ENCODE data around the gene GOLGA6L7. TPM values are rescaled to one million over a fixed set of nuclear protein-coding genes. Genes with fewer than 3 reads are reported as not detected.
"Not testable (repeated sequence)": the region's sequence is repeated elsewhere in the genome, so short reads cannot be mapped to it uniquely, and the experiment has no call there.

Gene GOLGA6L7
- total RNA-seq, 1 donor from 2014 or later = not detected

DNA sequence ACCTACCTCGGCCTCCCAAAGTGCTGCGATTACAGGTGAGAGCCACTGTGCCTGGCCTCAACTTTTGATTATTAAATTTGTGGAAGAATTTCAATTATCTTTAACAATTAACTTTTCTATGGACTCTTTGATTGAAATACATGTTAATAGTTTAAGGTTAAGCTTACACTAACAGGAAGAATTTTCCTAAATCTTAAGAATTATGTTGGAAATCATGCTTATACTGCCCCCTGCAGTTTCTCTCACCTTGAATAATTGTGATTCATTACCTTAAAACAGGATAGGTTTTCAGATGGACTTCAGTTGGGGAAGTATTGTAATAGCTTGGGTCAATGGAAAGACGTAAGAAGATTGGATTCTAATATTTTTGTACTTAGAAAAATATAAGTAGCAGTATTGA, 54.2 kb downstream of the GOLGA6L7 start:
- H3K36me3 Mint-ChIP-seq (ENCODE audit: low read depth, unreplicated experiment); H3K4me1 ChIP-seq (ENCODE audit: insufficient read depth, low read length); H3K9me3 ChIP-seq (ENCODE audit: insufficient read depth, low read depth, low read length); H3K4me2 ChIP-seq (ENCODE audit: low read length); H3K4me3 ChIP-seq (ENCODE audit: insufficient read depth, low read depth, low read length); H3K4me1 Mint-ChIP-seq (ENCODE audit: low read depth, unreplicated experiment); H4K20me1 ChIP-seq (ENCODE audit: insufficient read depth, low read length); H3K27ac Mint-ChIP-seq (ENCODE audit: unreplicated experiment); H3K27me3 Mint-ChIP-seq (ENCODE audit: low read depth, unreplicated experiment); DNase-seq (ENCODE audit: low read depth); FAIRE-seq; H3K9ac ChIP-seq (ENCODE audit: low read length); H3K9me3 Mint-ChIP-seq (ENCODE audit: unreplicated experiment); H2AFZ ChIP-seq (ENCODE audit: low read depth, low read length); H3K36me3 ChIP-seq (ENCODE audit: insufficient read depth, low read length); H3K27me3 ChIP-seq (ENCODE audit: insufficient read depth, low read length); H3K27ac ChIP-seq (ENCODE audit: low read depth, low read length); H3K4me3 Mint-ChIP-seq (ENCODE audit: unreplicated experiment); H3K79me2 ChIP-seq (ENCODE audit: insufficient read depth, low read length): not testable (repeated sequence)
- TF ChIP-seq, protein P1, sequence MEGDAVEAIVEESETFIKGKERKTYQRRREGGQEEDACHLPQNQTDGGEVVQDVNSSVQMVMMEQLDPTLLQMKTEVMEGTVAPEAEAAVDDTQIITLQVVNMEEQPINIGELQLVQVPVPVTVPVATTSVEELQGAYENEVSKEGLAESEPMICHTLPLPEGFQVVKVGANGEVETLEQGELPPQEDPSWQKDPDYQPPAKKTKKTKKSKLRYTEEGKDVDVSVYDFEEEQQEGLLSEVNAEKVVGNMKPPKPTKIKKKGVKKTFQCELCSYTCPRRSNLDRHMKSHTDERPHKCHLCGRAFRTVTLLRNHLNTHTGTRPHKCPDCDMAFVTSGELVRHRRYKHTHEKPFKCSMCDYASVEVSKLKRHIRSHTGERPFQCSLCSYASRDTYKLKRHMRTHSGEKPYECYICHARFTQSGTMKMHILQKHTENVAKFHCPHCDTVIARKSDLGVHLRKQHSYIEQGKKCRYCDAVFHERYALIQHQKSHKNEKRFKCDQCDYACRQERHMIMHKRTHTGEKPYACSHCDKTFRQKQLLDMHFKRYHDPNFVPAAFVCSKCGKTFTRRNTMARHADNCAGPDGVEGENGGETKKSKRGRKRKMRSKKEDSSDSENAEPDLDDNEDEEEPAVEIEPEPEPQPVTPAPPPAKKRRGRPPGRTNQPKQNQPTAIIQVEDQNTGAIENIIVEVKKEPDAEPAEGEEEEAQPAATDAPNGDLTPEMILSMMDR (IDR thresholded peaks at IDR 0.05; ENCODE audit: insufficient read depth, low read depth, low read length) = peak; percentile 6

Other genes with a start within 250 kb of the GOLGA6L7 start
- gene GOLGA8M, start 136.2 kb downstream of the GOLGA6L7 start, total RNA-seq = 1.5 and 1.6 TPM in 2 replicates
- 12.7 and 15.2 TPM in 2 replicates for gene APBA2, start 37.3 kb upstream of the GOLGA6L7 start, total RNA-seq

All from astrocyte (in vitro differentiated cells and primary cell).